D341Med (cell line): ENCODE data around the gene SPATA2.

Experiments used
- DNase-seq: peaks from one replicate; pipeline ENCODE4 v3.0.0; 2012; ENCODE audit warnings: low spot score

Gene SPATA2

GRCh38 chr20:49856904-49857303, 58.4 kb downstream of the SPATA2 start:
- DNase-seq = no peak

- DNase-seq = no peak
Observed at GRCh38 chr20:49854190-49854875, 61.0 kb downstream of the SPATA2 start.

- no peak for DNase-seq
Observed at GRCh38 chr20:49853640-49854039, 61.7 kb downstream of the SPATA2 start.
